Measurements from ENCODE around the gene HLCS.
"Not testable (repeated sequence)": the region's sequence is repeated elsewhere in the genome, so short reads cannot be mapped to it uniquely, and the experiment has no call there.

The HLCS gene

GRCh38 chr21:36952331-36952730 lies 14.1 kb downstream of the HLCS start:
- DNase-seq = not testable (repeated sequence)

GRCh38 chr21:36949171-36950141 lies 17.0 kb downstream of the HLCS start:
- no peak for DNase-seq

GRCh38 chr21:36948686-36949085 lies 17.8 kb downstream of the HLCS start:
- DNase-seq = no peak

- no peak for DNase-seq
Measured at GRCh38 chr21:36946949-36947356, 19.5 kb downstream of the HLCS start.

GRCh38 chr21:36945496-36946138 lies 20.9 kb downstream of the HLCS start:
- no peak for DNase-seq

- no peak for DNase-seq
Measured at GRCh38 chr21:36936361-36937135, 29.9 kb downstream of the HLCS start.

- no peak for DNase-seq
Measured at GRCh38 chr21:36934864-36935420, 31.5 kb downstream of the HLCS start.

GRCh38 chr21:36932161-36932816 lies 34.2 kb downstream of the HLCS start:
- no peak for DNase-seq

- no peak for DNase-seq
Measured at GRCh38 chr21:36929622-36930021, 36.8 kb downstream of the HLCS start.

- DNase-seq = no peak
Measured at GRCh38 chr21:36928960-36929359, 37.5 kb downstream of the HLCS start.

- peak; percentile 64 for DNase-seq
Measured at GRCh38 chr21:36927719-36928117, 38.8 kb downstream of the HLCS start.

GRCh38 chr21:36926989-36927718 lies 39.3 kb downstream of the HLCS start:
- no peak for DNase-seq

- no peak for DNase-seq
Measured at GRCh38 chr21:36923270-36923669, 43.2 kb downstream of the HLCS start.

GRCh38 chr21:36922861-36923260 lies 43.6 kb downstream of the HLCS start:
- DNase-seq = no peak

- no peak for DNase-seq
Measured at GRCh38 chr21:36918291-36918690, 48.2 kb downstream of the HLCS start.

GRCh38 chr21:36917471-36918158 lies 48.9 kb downstream of the HLCS start:
- no peak for DNase-seq

GRCh38 chr21:36916718-36917117 lies 49.8 kb downstream of the HLCS start:
- DNase-seq = no peak

GRCh38 chr21:36915696-36916245 lies 50.7 kb downstream of the HLCS start:
- DNase-seq = no peak

- no peak for DNase-seq
Measured at GRCh38 chr21:36915014-36915695, 51.3 kb downstream of the HLCS start.

Data from NCI-H446 treated with DMSO at 0.1 percent for 48 hours (cell line).